Activated naive CD4-positive, alpha-beta T cell treated with Interleukin-2 at 50 U/mL for 16 hours (primary cell): ENCODE data around the gene DOCK4.

Source experiments
- DNase-seq: peaks from one replicate; pipeline ENCODE4 v3.0.0-alpha.2; 2020

The DOCK4 gene

DNA sequence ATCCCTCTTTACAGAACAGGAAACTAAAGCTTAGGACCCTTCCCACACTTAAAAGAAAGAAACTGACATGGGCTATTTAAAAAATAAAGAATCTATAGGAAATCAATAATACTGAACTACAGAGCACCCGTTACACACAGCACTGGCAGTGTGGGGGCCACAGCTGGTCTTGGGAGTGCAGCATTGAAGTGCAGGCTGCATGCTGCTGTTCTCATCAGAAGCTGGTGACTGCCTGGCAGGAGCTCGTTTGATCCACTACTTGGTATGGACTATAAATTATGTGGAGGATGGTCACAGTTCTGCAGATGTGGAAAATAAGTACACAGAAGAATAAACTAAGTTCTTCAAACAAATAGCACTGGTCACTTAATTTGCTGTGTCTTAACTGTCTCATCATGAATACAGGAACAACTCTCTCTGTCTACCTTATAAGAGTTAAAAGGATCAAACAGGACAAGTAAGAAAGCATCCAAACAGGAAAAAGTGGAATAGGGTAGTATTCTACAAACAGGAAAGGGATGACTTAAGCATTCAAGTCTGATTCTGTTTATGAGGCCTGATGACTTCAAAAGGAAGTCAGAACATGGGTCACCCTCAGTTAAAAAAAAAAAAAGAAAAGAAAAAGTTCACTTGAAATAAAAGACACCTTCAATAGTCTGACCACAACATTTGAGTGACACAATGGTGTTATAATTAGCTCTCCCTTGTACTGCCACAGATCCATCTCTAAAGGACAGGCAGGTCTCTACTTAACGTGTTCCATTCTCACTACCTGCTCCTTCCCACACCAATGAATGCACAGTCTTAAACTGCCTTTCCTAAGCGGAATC is 21.0 kb downstream of the DOCK4 start:
- no peak for DNase-seq

GRCh38 chr7:112184455-112184854 is 21.7 kb downstream of the DOCK4 start:
- no peak for DNase-seq

GRCh38 chr7:112183266-112183665 is 22.9 kb downstream of the DOCK4 start:
- no peak for DNase-seq

GRCh38 chr7:112182749-112183148 is 23.4 kb downstream of the DOCK4 start:
- no peak for DNase-seq

- no peak for DNase-seq
Observed at GRCh38 chr7:112180223-112180622, 26.0 kb downstream of the DOCK4 start.

- no peak for DNase-seq
Observed at GRCh38 chr7:112176693-112177415, 29.3 kb downstream of the DOCK4 start.

GRCh38 chr7:112176241-112176640 is 30.0 kb downstream of the DOCK4 start:
- DNase-seq = no peak

- no peak for DNase-seq
Observed at GRCh38 chr7:112174192-112174591, 32.0 kb downstream of the DOCK4 start.

DNA sequence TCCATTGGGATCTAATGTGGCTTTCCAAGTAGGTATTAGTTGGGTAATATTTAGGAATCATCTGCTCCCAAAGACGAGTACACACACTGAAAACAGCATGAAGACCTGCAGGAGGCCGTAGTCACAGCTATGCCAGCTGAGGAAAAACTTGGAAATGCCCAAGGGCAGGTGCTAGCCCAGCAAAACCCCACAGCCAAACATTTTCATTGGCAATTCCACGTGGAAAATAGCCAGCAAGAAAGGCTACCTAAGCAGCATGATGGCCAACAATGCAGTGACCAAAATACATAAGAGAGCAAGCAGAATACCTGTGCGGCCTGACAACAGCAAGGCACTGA is 32.7 kb downstream of the DOCK4 start:
- no peak for DNase-seq

DNA sequence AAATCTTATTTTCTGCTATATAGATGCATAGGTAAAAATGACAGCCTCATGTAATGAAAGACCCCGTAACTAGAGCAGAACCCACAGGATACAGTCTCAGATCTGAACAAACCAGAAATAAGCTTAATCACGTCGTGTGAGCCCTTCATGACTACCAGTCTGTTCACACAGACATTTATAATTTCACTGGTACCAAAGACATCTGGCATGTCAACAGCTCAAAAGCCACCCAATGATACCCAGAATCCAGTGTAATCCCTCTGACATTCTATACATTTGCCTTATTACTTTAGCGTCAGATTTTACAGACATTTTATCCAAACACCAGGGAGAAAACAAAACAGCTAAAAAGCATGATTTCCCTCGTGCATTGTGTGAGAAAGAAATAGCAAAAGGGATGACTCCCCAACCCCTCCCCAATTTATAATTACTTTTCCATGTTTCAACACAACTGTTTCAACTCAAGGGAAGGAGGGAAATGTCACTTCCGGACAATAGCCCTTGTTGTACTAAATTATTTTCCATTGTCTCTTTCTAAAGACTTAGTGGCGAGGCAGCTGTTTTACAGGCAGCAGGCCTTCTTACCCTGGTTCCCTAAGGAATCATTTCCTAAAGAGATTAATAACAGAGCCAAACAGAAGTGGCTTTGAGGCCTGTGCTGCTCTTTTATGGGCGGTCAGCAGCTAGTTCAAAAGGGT is 33.2 kb downstream of the DOCK4 start:
- DNase-seq = no peak

GRCh38 chr7:112171673-112172072 is 34.5 kb downstream of the DOCK4 start:
- DNase-seq = no peak

DNA sequence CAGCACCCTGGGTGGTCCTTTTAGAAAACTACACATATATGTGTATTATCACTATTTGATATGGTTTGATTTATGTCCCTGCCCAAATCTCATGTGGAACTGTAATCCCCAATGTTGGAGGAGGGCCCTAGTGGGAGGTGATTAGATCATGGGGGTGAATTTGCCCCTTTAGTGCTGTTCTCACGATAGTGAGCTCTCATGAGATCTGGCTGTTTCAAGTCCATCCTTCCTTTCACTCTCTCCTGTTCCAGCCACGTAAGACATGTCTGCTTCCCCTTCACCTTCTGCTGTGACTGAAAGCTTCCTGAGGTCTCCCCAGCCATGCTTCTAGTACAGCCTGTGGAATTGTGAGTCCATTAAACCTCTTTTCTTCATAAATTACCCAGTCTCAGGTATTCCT is 37.3 kb downstream of the DOCK4 start:
- no peak for DNase-seq

GRCh38 chr7:112167147-112167546 is 39.1 kb downstream of the DOCK4 start:
- no peak for DNase-seq

GRCh38 chr7:112162784-112163506 is 43.3 kb downstream of the DOCK4 start:
- DNase-seq = no peak

DNA sequence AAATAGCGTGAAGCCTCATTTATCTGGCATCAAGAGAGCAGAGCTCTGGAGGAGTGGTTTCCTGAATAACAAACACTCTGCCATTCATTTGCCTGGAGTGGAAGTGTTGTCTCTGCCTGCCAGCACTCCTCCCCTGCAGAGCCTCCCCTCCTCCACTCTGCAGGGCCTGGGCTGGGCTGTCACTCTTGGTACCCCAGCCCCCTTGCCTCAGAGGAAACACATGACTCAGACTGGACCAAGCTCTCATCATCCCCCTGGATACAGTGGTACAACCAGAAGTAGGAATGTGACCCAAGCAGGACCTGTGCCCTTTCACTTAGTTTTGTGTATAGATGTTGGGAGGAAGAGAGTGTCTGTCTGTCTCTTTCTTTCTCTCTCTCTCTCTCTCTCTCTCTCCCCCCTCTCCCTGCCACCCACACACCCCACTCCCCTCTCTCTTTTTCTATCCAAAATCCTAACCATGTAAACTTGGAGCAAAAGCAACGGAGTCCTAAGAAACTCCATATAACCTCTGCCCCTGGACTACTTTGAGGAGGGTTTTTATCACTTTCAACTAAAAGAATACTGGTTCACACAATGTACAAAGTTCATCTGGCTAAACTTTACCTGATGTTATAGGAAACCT is 43.9 kb downstream of the DOCK4 start:
- DNase-seq = no peak

- no peak for DNase-seq
Observed at GRCh38 chr7:112161253-112162141, 44.7 kb downstream of the DOCK4 start.

DNA sequence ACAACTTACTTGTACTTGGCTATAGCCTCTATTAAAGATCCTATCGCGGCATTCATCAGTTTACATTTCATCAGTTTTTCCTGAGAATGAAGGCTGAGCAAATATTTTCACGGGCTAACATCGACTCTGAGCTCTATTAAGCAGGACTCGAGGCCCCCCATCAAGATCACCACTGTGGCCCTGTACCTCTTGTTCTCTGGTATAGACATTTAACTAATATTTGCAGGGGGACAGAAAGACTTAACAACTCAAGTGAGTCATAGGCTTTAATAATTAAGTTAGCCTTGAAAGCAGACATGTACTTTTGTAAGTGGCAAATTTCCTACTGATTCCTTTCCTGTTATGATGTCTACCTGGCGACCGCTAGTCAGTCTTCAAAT is 45.4 kb downstream of the DOCK4 start:
- no peak for DNase-seq

DNA sequence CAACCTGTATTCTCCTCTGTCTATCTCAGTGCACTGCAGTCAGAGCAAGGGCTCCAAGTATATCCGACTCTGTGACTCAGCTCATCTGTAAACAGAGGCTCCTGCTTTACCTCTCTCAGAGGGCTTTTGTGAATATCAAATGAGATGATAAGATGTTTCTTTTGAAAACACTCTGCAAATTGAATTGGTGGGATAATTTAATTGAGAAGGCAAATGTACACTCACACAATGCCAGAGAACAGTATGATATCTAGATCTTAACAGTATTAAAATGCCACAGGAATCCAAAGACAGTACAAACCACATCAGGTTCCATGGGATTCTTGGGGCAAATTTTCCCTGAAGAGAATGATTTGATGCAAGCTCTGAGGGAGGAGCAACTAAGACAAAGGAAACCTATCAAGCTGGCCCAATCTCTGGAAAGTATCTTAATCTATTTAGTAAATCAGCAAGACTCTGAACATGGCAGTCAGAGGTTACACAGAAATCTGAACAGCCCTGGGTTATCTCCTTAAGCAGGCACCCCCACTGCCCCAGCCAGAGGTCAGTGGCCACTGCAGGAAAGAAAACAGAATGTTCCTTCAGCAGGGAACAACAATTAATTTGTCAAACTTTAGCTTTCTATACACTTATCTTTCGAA is 45.9 kb downstream of the DOCK4 start:
- DNase-seq = no peak

- DNase-seq = no peak
Observed at GRCh38 chr7:112159351-112159750, 46.8 kb downstream of the DOCK4 start.

DNA sequence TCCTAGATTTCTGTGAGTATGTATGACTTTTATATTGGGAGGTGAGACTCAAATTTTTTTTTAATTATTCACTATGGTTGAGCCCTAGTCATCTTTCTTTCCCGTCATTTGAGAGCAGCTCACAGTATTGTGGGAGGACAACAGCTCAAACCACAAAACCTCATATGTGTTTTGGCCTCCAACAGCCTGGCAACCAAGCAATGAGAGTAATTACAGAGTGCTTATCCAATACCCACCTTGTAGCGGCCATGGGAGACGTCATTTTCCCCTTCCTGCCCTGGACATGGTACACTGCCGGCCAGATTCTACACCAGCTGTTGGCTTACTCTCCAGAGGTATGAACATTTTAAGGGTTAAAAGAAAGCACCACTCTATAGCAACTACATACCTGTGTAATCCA is 49.1 kb downstream of the DOCK4 start:
- no peak for DNase-seq

DNA sequence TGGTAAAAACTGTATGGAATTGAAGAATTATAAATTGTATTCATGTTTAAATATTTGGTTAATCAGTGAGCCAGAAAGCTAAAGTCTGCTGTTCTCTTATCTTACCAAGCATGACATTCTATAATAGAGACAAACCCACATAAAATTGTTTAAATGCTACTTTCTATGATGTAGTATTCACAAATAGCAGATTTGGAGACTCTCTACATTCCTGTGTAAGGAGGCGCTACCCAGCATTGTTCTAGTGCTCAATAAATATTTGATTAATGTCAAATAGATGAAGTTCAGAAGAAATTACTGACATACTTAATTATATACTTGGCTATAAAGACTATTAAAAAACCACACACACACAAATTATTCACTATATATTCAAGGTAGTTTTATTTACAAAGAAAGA is 49.8 kb downstream of the DOCK4 start:
- DNase-seq = no peak
